ENCODE data around the gene BEND5.

Gene BEND5

DNA sequence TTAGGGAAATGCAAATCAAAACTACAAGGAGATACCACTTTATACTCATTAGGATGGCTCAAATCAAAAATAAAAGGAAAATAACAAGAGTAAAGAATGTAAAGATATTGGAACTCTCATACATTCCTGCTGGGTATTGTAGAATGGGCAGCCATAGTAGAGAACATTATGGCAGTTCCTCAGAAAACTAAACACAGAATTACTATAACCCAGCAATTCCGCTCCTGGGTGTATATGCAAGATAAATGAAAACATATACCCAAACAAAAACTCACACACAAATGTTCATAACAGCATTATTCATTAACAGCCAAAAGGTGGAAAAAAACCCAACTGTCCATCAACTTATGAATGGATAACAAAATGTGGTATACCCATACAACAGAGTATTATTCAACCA is 11.4 kb downstream of the BEND5 start:
- no peak for DNase-seq (ENCODE audit: low read depth)
- no peak overlapping the region for H3K4me3 ChIP-seq (ENCODE audit: low read depth, low read length)
- no peak for TF ChIP-seq MYC (IDR thresholded peaks at IDR 0.05; ENCODE audit: low read depth, low read length)
- no peak for TF ChIP-seq POLR2A (IDR thresholded peaks at IDR 0.05; ENCODE audit: extremely low read depth, insufficient read length)
- TF ChIP-seq, protein P1, sequence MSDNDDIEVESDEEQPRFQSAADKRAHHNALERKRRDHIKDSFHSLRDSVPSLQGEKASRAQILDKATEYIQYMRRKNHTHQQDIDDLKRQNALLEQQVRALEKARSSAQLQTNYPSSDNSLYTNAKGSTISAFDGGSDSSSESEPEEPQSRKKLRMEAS (IDR thresholded peaks at IDR 0.05; ENCODE audit: low read depth, low read length) = no peak
- TF ChIP-seq, protein P2, sequence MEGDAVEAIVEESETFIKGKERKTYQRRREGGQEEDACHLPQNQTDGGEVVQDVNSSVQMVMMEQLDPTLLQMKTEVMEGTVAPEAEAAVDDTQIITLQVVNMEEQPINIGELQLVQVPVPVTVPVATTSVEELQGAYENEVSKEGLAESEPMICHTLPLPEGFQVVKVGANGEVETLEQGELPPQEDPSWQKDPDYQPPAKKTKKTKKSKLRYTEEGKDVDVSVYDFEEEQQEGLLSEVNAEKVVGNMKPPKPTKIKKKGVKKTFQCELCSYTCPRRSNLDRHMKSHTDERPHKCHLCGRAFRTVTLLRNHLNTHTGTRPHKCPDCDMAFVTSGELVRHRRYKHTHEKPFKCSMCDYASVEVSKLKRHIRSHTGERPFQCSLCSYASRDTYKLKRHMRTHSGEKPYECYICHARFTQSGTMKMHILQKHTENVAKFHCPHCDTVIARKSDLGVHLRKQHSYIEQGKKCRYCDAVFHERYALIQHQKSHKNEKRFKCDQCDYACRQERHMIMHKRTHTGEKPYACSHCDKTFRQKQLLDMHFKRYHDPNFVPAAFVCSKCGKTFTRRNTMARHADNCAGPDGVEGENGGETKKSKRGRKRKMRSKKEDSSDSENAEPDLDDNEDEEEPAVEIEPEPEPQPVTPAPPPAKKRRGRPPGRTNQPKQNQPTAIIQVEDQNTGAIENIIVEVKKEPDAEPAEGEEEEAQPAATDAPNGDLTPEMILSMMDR (IDR thresholded peaks at IDR 0.05; ENCODE audit: low read depth, low read length) = no peak

DNA sequence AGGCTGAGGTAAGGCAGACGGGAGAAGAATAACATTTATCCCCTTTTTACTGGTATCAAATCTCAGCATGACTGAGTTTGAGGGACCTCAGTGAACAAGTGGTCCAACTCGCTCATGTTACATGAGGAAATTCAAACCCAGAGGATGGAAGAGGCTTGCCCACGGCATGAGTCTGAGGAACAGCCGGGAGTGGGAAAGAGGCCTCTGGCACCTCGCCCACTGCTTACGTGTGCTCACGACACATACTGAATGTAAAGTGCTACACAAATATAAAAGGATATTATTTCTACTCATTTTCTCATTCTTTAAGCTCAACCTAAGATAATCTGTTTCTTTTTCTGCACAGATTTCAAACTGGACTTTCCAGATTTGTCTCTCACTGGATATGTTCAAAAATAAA is 14.7 kb downstream of the BEND5 start:
- no peak overlapping the region for H3K4me3 ChIP-seq (ENCODE audit: low read depth, low read length)
- no peak for DNase-seq (ENCODE audit: low read depth)
- TF ChIP-seq, protein P2 (IDR thresholded peaks at IDR 0.05; ENCODE audit: low read depth, low read length) = no peak
- TF ChIP-seq, protein P1 (IDR thresholded peaks at IDR 0.05; ENCODE audit: low read depth, low read length) = no peak
- TF ChIP-seq MYC (IDR thresholded peaks at IDR 0.05; ENCODE audit: low read depth, low read length) = no peak
- no peak for TF ChIP-seq POLR2A (IDR thresholded peaks at IDR 0.05; ENCODE audit: extremely low read depth, insufficient read length)

DNA sequence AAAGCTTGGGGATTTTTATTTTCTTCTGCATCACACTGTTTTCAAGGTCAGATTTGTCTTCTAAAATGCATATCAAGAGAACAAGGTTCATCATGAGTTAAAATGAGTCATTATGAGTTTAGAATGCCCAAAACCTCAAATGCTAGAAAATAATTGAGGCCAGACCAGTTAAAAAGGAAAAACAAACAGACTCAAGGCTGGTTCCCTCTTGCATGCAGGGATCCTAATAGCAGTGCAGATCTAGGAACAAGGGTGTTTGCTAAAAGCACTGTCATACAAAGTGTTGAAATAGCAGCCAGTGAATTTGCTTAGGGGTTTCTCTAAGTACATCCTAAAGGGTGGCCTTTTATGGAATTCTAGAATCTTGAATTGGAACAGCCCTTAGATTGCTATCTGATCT is 15.3 kb downstream of the BEND5 start:
- DNase-seq (ENCODE audit: low read depth) = no peak
- no peak for TF ChIP-seq POLR2A (IDR thresholded peaks at IDR 0.05; ENCODE audit: extremely low read depth, insufficient read length)
- TF ChIP-seq, protein P2 (IDR thresholded peaks at IDR 0.05; ENCODE audit: low read depth, low read length) = no peak
- TF ChIP-seq MYC (IDR thresholded peaks at IDR 0.05; ENCODE audit: low read depth, low read length) = no peak
- TF ChIP-seq, protein P1 (IDR thresholded peaks at IDR 0.05; ENCODE audit: low read depth, low read length) = no peak
- no peak overlapping the region for H3K4me3 ChIP-seq (ENCODE audit: low read depth, low read length)

DNA sequence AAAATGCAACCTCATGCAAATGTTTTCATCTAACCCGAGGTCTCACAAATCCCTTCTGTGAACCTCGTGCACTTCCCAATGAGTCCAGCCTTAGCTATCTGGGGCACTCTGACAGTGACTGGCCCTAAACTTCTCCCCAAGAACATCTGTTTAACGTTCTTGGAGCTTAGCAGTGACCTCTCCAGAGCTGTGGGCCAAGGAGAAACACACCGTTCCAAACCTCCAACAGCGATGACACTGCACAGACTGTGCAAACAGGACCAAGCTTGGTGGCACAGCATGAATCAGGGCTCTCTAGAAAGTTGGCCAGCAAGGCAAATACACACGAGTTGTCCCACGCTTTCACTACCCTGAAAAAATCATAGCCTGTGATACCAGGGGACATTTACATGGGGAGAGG is 15.8 kb downstream of the BEND5 start:
- no peak overlapping the region for H3K4me3 ChIP-seq (ENCODE audit: low read depth, low read length)
- TF ChIP-seq, protein P1 (IDR thresholded peaks at IDR 0.05; ENCODE audit: low read depth, low read length) = no peak
- TF ChIP-seq, protein P2 (IDR thresholded peaks at IDR 0.05; ENCODE audit: low read depth, low read length) = no peak
- no peak for TF ChIP-seq POLR2A (IDR thresholded peaks at IDR 0.05; ENCODE audit: extremely low read depth, insufficient read length)
- TF ChIP-seq MYC (IDR thresholded peaks at IDR 0.05; ENCODE audit: low read depth, low read length) = no peak
- no peak for DNase-seq (ENCODE audit: low read depth)

DNA sequence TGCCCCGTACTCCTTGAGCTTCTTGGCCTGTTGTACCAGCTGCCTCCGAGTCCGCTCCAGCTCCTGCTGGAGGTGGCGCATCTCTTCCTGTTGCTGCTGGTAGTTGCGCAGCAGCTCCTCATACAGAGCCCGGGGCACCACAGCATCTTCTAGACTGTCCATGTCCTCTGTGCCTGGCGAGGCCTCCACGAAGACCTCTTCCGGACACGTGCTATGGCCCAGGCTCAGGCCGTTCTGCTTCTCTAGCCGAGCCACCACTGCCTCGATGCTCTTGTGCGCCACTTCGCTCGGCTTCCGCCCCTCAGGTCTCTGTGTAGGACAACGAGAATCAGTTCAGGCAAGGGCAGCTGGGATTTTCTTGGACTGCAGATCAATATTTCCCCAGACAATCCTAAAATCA is 17.7 kb downstream of the BEND5 start:
- no peak for DNase-seq (ENCODE audit: low read depth)
- no peak for TF ChIP-seq MYC (IDR thresholded peaks at IDR 0.05; ENCODE audit: low read depth, low read length)
- TF ChIP-seq, protein P1 (IDR thresholded peaks at IDR 0.05; ENCODE audit: low read depth, low read length) = no peak
- TF ChIP-seq POLR2A (IDR thresholded peaks at IDR 0.05; ENCODE audit: extremely low read depth, insufficient read length) = no peak
- TF ChIP-seq, protein P2 (IDR thresholded peaks at IDR 0.05; ENCODE audit: low read depth, low read length) = no peak
- no peak overlapping the region for H3K4me3 ChIP-seq (ENCODE audit: low read depth, low read length)

DNA sequence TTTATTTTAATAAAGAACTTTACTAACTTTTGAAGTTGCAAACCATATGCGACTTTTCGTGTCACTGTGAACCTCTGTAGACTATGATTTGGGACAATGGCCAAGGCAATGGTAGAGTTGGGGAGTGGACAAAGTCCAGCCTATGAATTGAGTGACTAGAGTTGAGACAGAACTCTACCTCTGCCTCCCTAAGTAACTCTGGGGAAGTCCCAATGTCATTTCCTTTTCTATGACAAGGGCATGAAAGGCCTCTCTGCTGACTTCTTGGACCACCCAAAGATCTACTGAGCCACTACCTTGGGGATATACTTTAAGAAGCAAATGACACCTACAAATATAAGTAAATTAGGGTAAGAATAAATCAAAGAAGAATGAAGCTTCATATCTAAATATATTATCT is 19.3 kb downstream of the BEND5 start:
- DNase-seq (ENCODE audit: low read depth) = no peak
- no peak overlapping the region for H3K4me3 ChIP-seq (ENCODE audit: low read depth, low read length)
- TF ChIP-seq, protein P1 (IDR thresholded peaks at IDR 0.05; ENCODE audit: low read depth, low read length) = no peak
- TF ChIP-seq POLR2A (IDR thresholded peaks at IDR 0.05; ENCODE audit: extremely low read depth, insufficient read length) (no peak), MYC (IDR thresholded peaks at IDR 0.05; ENCODE audit: low read depth, low read length) (no peak)
- TF ChIP-seq, protein P2 (IDR thresholded peaks at IDR 0.05; ENCODE audit: low read depth, low read length) = no peak
